ENCODE results near the gene SLC66A3.

SLC66A3 gene

GRCh38 chr2:11220445-11220844 is 65.2 kb downstream of the SLC66A3 start:
- no peak for DNase-seq

GRCh38 chr2:11222845-11223244 is 67.6 kb downstream of the SLC66A3 start:
- DNase-seq = no peak

DNA sequence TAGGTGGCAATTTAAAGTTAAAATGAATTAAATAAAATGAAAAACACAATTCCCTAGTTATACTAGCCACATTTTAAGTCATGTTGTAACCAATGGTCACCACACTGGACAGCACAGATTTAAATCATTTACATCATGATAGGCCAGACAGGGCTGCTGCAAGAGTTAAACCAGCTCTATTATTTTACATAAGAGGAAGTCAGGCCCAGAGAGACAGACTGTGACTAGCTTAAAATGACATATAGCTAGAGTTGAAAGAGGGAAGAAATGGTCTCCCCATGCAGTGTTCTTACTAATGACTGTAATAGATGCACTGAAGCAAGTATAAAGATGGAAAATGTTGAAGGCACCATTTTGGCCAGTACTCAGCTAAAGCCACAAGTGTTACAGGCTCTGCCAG is 69.6 kb downstream of the SLC66A3 start:
- no peak for DNase-seq

DNA sequence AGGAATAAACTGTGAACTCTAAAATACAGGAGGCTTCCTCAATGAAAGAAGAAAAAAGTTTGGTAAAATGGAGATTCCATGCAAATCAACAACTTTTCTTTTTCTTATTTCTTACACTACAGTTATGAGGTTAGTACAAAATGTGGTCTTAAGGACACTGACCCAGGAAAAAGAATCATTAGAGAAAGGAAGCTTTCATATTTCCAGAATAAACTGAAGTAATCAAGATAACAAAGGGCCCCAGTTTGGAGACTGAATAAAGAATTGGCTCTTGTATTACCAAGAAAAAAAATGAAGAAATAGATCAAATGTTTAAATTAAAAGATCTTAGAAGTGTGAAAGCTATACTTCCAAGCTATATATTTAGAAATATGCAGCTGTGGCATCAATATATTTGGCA is 72.3 kb downstream of the SLC66A3 start:
- no peak for DNase-seq
